UCSD-AML1 (cell line): ENCODE results near the gene TAF1B.

Source experiments
- DNase-seq: peaks from one replicate; lab custom pipeline; 2025; ENCODE audit not compliant: unreplicated experiment; lab: John Stamatoyannopoulos, UW

TAF1B gene

DNA sequence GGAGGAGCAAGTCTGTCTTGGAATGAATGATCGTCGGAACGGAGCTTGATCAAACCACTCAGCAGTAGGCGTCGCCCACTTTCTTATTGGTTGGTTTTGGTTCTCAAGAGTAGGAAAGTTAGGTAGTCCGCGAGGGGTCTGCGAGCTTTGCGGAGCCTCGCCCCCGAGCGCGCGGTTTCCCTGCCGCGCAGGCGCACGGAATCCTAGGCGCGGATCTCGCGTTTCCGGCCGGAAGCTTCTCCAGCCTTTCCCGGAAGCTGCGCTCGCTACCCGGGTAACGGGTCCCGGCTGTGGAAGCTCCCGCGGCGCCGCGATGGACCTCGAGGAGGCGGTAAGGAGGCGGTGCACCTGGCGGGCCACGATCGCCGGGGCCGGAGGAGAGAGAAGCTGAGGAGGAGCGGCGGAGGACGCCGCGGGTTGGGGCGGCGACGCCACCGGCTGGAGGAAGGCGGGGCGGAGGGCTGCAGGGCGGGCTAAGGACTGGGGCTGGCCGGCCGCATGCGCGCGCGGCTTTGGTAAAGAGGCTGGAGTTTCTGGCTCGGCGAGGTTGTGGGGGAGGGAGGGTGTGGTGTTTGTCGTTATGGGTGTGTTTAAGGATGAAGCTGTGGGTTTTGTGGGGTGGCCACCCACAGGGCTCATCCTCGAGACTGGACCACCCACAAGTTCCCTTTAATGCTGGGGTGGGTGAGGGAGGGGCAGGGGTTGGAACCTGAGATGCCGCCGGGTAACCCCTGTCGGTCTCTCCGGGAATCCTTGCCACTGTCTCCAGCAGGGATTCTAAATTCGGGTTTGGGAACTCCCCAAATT, at the start of gene TAF1B:
TAF1B (plus strand) TSS at position 246 of the 807 bp plus-strand sequence; CDS start at position 314, 68 bp downstream.
- DNase-seq, result peak; percentile 91

DNA sequence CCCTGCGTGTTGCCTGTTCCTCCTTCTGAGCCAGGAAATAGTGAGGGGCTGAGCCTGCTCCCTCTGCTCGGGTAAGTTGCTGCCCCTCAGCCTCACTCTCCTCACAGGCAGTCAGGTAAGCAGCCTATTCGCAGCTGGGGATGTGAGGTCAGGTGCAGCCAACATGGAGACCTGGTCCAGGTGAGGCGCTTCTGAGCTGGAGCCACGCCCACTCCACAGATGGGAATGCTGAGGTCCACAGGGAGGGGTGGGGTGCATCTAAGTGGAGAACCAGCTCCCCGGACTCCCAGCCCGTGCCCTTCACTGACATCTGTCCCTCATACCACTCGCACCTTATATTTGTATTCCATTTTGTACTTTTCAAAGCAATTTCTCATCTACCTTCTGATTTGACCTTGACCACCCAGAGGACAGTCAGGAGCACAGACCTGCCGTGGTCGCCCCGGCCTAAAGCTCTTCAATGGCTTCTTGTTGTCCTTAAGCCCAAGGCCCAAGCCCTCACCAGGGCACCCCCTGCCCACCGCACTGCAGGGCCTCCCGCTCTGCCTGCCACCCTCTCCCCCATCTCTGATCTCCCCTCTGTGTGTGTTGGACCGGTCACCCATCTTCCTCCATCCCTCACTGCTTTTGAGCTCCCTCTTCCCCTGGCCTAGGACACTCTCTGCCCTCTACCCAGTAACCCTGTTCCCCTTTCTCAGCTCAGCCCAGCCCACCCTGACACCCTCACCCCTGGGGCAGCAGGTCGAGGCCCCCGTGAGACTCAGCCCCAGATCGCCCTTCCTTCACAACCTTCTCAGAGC, 49.2 kb upstream of the TAF1B start:
- no peak for DNase-seq

DNA sequence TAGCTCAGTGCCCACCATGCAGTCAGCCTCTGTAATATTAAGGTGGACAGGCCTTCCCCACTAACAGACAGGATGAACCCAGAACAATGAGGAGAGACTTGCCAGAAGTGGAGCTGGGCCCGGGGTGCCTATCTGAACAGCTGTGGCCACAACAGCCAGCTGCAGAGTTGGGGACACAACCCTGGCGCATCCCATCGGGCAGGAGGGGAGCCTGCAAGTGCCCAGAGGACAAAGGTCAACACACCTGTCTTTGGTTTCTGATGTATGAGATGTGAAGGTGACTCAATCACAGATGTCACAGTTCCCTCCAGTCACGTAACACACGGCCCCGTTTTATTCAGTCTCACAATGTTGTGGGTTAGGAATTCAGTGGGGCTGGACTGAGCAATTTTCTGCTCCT, 48.2 kb upstream of the TAF1B start:
- DNase-seq, result no peak

- DNase-seq, result no peak
These were observed 46.9 kb upstream of the TAF1B start for GRCh38 chr2:9796056-9797010.

DNA sequence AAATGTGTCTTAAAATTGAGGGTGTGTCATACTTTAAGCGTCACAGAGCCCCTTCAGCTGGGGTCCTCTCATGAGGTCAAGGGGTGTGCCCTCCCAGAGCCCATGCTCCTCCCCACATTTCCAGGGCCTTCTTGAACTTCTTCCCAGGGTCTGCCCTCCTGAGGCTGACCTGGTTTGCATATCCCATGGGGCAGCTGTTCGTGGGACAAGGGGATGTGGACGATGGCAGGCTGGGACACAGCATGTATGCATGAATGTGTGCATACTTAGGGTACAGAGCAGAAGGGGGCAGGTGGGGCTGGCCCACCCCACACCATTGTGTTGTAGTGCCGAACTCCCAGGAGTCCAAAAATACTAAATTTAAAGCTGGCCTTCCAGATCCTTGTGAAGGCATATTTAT, 46.2 kb upstream of the TAF1B start:
- DNase-seq, result no peak

DNA sequence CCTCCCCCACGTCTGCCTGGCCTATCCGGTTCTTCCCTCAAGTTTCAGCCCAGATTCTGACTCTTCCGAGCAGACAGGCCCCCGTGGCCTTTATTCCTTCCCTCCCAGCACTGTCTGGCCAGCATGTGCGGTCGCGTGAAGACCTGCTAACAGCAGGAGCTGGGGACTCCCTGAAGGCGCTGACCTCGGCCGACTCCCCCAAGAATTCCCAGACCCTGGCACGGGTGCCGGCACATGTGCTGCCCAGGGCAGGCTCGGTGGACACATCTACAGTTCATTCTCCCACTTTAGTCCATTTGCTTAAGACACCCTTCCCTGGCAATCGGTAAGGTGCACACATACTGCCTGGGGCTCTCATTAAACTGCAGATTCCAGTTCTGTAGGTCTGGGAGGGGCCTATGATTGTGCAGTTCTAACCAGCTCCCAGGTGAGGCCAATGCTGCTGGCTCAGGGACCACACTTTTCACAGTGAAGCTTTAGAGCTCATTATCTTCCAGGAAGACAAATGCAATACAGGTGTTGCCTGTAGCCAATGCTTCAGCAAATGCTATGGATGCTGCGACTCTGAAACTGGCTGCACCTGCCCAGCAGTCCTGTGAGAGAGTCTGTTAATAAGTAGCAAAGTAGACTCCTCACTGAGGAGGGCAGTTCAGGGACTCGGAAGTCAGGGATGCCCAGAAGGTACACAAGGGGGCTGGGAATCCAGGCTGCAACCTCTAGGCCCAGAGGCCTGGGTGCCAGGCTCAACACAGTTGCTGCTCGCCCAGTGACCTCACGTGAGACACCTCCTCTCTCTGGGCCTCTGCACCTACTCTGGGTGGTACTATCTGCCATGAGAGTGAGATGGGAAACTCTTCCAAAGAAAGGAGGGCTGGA, 45.4 kb upstream of the TAF1B start:
- DNase-seq, result no peak

DNA sequence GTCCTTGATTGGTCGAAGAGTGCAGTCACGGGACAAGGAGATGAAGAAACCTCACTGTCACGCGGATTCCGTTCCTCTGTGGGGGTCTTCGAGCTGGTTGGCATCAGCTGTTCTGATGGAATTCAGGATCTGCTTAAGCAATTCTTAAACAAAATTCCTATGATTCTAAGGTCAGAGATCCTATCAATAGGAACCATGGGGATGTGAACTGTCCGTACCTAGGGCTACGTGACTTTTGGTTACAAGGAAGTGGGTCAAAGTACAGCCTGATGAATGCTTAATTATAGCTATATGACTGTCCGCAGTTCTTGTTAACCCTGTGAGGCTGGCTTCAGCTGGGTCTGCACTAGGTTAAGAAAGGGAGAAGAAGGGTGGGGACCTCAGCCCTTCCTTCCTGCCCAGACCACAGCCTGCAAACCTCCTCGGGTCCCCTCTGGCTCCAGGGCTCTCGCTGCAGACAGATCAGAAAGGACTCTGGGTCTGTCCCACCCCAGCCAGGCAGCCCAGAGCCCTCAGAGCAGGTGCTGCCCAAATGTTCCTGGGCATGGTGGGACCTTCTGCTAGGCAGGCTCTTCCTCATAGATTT, 44.2 kb upstream of the TAF1B start:
- DNase-seq, result peak; percentile 49

GRCh38 chr2:9799729-9800632, 43.3 kb upstream of the TAF1B start:
- DNase-seq, result peak; percentile 86

- DNase-seq, result no peak
These were observed 42.7 kb upstream of the TAF1B start for GRCh38 chr2:9800639-9800974.

- DNase-seq, result no peak
These were observed 42.1 kb upstream of the TAF1B start for GRCh38 chr2:9800975-9801726.

DNA sequence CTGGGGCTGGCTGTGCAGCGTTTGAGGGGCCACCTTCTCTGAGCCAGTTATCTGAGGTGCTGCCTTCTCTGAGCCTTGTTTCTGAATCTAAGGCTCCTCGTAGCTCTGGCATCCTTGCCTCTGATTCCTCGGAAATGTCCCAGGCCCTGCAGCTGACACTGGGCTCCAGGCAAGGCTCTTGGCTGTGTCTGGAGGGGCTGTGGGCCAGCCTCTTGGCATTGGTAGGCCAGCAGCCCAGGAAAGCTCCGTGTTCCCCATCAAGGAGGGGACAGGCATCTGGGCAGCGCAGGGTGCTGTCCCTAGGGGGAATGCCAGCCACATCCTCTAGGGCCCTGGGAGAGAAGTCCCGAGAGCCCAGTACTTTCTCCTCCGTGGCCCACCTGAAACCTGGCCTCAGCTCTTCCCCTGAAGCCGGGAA, 40.7 kb upstream of the TAF1B start:
- no peak for DNase-seq

- DNase-seq, result no peak
These were observed 40.1 kb upstream of the TAF1B start for GRCh38 chr2:9803023-9803805.

GRCh38 chr2:9805435-9806297, 37.6 kb upstream of the TAF1B start:
- no peak for DNase-seq

DNA sequence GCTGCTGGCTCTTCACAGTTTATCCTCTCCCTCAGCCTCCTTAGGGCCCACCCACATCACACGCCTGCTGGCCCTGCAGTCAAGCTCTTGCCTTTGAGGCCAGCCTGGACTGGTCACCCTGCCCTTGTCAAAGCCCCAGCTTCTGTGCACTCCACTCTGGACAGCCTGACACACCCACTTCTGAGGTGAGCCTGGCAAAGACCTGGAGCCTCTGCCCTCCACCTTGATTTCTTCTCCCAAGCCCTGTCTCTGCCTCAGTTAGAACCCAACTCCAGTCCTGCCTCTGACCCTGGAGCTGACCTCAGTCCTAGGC, 37.0 kb upstream of the TAF1B start:
- no peak for DNase-seq

GRCh38 chr2:9806656-9807055, 36.6 kb upstream of the TAF1B start:
- no peak for DNase-seq

- no peak for DNase-seq
These were observed 36.2 kb upstream of the TAF1B start for GRCh38 chr2:9807056-9807455.
